K562 (cell line): ENCODE measurements around the gene HES4. TPM values are rescaled to one million over a fixed set of nuclear protein-coding genes. Genes with fewer than 3 reads are reported as not detected.
A peak's percentile ranks its signal among the peaks of the same experiment; 100 is the strongest.

Experiments
- CHD1 ChIP-seq: fragments of 200-600 bp; sonication (generic); IDR thresholded peaks from one replicate; pipeline ENCODE4 v1.6.1; 2012; ENCODE audit warnings: mild to moderate bottlenecking, moderate library complexity, low read length, inconsistent platforms
- ESRRB ChIP-seq: fragments of 250-450 bp; sonication (Bioruptor Pico); IDR thresholded peaks from 2 replicates; pipeline ENCODE4 v1.5.0; 2020; ENCODE audit warnings: mild to moderate bottlenecking, moderate library complexity, borderline replicate concordance
- FOXK1 ChIP-seq: sonication (generic); formaldehyde crosslinking; IDR thresholded peaks from 2 replicates; pipeline ENCODE4 v1.8.0; 2022; ENCODE audit warnings: missing genetic modification reagents, mild to moderate bottlenecking, borderline replicate concordance
- GATAD2A ChIP-seq: fragments of 450-650 bp; IDR thresholded peaks from 2 replicates; pipeline ENCODE4 v1.6.1; 2017
- MAFK ChIP-seq: IDR thresholded peaks from 2 replicates; pipeline ENCODE4 v1.6.1; 2011; ENCODE audit warnings: low read length, improper control_type of control experiment
- MYBL2 ChIP-seq, 2 experiments: fragments of 450-650 bp in 1 of 2; sonication (generic) in 1 of 2; formaldehyde crosslinking in 1 of 2; IDR thresholded peaks; 2 replicates each; pipeline versions ENCODE4 v1.6.1 to v1.8.1; 2017 to 2022; ENCODE audit warnings: borderline replicate concordance in 1 of 2, inconsistent platforms in 1 of 2, low read depth in 1 of 2, mild to moderate bottlenecking in 1 of 2, missing genetic modification reagents in 1 of 2, moderate library complexity in 1 of 2
- PPARD ChIP-seq: fragments of 250-450 bp; sonication (Bioruptor Pico); IDR thresholded peaks from 2 replicates; pipeline ENCODE4 v1.8.0; 2022; ENCODE audit warnings: inconsistent platforms, mild to moderate bottlenecking, moderate library complexity
- TAF15 ChIP-seq: fragments of 200-400 bp; formaldehyde crosslinking; IDR thresholded peaks from 2 replicates; pipeline ENCODE4 v1.6.1; 2017; ENCODE audit warnings: mild to moderate bottlenecking, low read depth, low read length, moderate library complexity
- XRCC4 ChIP-seq: IDR thresholded peaks from one replicate; pipeline ENCODE4 v1.6.1; 2011; ENCODE audit not compliant: insufficient read depth, insufficient read length; ENCODE audit errors: extremely low read depth
- ZSCAN32 ChIP-seq: fragments of 450-650 bp; formaldehyde crosslinking; IDR thresholded peaks from 2 replicates; pipeline ENCODE4 v1.4.0; 2020; ENCODE audit warnings: mild to moderate bottlenecking, moderate library complexity
- polyA plus RNA-seq, 8 experiments: library from polyadenylated mRNA; depleted of rRNA in 4 of 8; stranded (reverse) in 5 of 8; unstranded in 3 of 8; fragments of >200 nt; fragmentation: Nextera tagmentation in 2 of 8; fragmentation: Illumina TruSeq in 1 of 8; extraction: Ambion mirVana in 2 of 8; extraction: Trizol in 1 of 8; gene quantifications; 2 replicates each; pipeline versions ENCODE4 v1.2.1 to v1.2.3, GENCODE V29; 2011 to 2014; ENCODE audit warnings: inconsistent platforms in 1 of 8, missing spikeins in 1 of 8
- total RNA-seq, 7 experiments: library from RNA; depleted of rRNA in 6 of 7; stranded (reverse); fragments of >200 nt in 6 of 7; fragmentation: Illumina TruSeq in 2 of 7; extraction: Trizol in 2 of 7; gene quantifications; 2 replicates each; pipeline versions ENCODE4 v1.2.1 to v1.2.3, GENCODE V29; 2011 to 2021; ENCODE audit warnings: low replicate concordance in 1 of 7
- TF ChIP-seq, protein P1 (sequence below): IDR thresholded peaks from 2 replicates; pipeline ENCODE4 v1.6.1; 2011; ENCODE audit not compliant: insufficient read length; ENCODE audit errors: extremely low read depth
- TF ChIP-seq, protein P2 (sequence below): fragments of 200-800 bp; sonication (Bioruptor generic); IDR thresholded peaks from 2 replicates; pipeline ENCODE4 v1.6.1; 2017; ENCODE audit warnings: missing genetic modification characterization, missing compliant biosample characterization
- TF ChIP-seq, protein P3 (sequence below): fragments of 450-650 bp; IDR thresholded peaks from 2 replicates; pipeline ENCODE4 v1.6.1; 2017; ENCODE audit warnings: mild to moderate bottlenecking, moderate library complexity
- TF ChIP-seq, protein P4 (sequence below), 2 experiments: fragments of 450-650 bp in 1 of 2; sonication (generic) in 1 of 2; formaldehyde crosslinking in 1 of 2; IDR thresholded peaks; 2 replicates each; pipeline versions ENCODE4 v1.7.1 to v1.9.0; 2016 to 2022; ENCODE audit warnings: inconsistent platforms in 1 of 2, mild to moderate bottlenecking in 1 of 2, missing genetic modification reagents in 1 of 2

HES4 gene
- total and polyA plus RNA-seq, 9 of the 15 experiments (the other 6 are each of a cell fraction or from before 2014, with no cell fraction given), result 0.21 to 43.7 (median 5.3) TPM; not detected in 2

GRCh38 chr1:998995-999724 is 737 bp downstream of the HES4 start (continued):
- TF ChIP-seq PPARD, result no peak
- no peak for TF ChIP-seq XRCC4
- no peak for TF ChIP-seq ZSCAN32 (CRISPR knock-in tag)
- TF ChIP-seq FOXK1 (CRISPR knock-in tag), result no peak
- no peak for TF ChIP-seq GATAD2A
- TF ChIP-seq, protein P1, sequence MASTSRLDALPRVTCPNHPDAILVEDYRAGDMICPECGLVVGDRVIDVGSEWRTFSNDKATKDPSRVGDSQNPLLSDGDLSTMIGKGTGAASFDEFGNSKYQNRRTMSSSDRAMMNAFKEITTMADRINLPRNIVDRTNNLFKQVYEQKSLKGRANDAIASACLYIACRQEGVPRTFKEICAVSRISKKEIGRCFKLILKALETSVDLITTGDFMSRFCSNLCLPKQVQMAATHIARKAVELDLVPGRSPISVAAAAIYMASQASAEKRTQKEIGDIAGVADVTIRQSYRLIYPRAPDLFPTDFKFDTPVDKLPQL, result no peak
- TF ChIP-seq, protein P2, sequence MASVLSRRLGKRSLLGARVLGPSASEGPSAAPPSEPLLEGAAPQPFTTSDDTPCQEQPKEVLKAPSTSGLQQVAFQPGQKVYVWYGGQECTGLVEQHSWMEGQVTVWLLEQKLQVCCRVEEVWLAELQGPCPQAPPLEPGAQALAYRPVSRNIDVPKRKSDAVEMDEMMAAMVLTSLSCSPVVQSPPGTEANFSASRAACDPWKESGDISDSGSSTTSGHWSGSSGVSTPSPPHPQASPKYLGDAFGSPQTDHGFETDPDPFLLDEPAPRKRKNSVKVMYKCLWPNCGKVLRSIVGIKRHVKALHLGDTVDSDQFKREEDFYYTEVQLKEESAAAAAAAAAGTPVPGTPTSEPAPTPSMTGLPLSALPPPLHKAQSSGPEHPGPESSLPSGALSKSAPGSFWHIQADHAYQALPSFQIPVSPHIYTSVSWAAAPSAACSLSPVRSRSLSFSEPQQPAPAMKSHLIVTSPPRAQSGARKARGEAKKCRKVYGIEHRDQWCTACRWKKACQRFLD (CRISPR knock-in tag), result no peak; the same call in 1 of the 2 replicates
- TF ChIP-seq CHD1, result peak; percentile 18
- TF ChIP-seq MYBL2 (IDR thresholded peaks at IDR 0.05; ENCODE audit: low read depth), result no peak
- TF ChIP-seq MYBL2 (CRISPR knock-in tag; IDR thresholded peaks at IDR 0.05; ENCODE audit: borderline replicate concordance), result no peak
- TF ChIP-seq TAF15, result no peak
- TF ChIP-seq MAFK, result no peak
- TF ChIP-seq ESRRB, result no peak
- TF ChIP-seq, protein P3, sequence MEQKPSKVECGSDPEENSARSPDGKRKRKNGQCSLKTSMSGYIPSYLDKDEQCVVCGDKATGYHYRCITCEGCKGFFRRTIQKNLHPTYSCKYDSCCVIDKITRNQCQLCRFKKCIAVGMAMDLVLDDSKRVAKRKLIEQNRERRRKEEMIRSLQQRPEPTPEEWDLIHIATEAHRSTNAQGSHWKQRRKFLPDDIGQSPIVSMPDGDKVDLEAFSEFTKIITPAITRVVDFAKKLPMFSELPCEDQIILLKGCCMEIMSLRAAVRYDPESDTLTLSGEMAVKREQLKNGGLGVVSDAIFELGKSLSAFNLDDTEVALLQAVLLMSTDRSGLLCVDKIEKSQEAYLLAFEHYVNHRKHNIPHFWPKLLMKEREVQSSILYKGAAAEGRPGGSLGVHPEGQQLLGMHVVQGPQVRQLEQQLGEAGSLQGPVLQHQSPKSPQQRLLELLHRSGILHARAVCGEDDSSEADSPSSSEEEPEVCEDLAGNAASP, result no peak
- TF ChIP-seq, protein P4, sequence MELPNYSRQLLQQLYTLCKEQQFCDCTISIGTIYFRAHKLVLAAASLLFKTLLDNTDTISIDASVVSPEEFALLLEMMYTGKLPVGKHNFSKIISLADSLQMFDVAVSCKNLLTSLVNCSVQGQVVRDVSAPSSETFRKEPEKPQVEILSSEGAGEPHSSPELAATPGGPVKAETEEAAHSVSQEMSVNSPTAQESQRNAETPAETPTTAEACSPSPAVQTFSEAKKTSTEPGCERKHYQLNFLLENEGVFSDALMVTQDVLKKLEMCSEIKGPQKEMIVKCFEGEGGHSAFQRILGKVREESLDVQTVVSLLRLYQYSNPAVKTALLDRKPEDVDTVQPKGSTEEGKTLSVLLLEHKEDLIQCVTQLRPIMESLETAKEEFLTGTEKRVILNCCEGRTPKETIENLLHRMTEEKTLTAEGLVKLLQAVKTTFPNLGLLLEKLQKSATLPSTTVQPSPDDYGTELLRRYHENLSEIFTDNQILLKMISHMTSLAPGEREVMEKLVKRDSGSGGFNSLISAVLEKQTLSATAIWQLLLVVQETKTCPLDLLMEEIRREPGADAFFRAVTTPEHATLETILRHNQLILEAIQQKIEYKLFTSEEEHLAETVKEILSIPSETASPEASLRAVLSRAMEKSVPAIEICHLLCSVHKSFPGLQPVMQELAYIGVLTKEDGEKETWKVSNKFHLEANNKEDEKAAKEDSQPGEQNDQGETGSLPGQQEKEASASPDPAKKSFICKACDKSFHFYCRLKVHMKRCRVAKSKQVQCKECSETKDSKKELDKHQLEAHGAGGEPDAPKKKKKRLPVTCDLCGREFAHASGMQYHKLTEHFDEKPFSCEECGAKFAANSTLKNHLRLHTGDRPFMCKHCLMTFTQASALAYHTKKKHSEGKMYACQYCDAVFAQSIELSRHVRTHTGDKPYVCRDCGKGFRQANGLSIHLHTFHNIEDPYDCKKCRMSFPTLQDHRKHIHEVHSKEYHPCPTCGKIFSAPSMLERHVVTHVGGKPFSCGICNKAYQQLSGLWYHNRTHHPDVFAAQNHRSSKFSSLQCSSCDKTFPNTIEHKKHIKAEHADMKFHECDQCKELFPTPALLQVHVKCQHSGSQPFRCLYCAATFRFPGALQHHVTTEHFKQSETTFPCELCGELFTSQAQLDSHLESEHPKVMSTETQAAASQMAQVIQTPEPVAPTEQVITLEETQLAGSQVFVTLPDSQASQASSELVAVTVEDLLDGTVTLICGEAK (IDR thresholded peaks at IDR 0.05), result 0 out of 2 replicates have a peak, but pooled peaks have one; percentile 14
- TF ChIP-seq, protein P4 (CRISPR knock-in tag; IDR thresholded peaks at IDR 0.05), result no peak
